Hepatocyte (in vitro differentiated cells): ENCODE data around the gene C20orf204. TPM values are rescaled to one million over a fixed set of nuclear protein-coding genes. Genes with fewer than 3 reads are reported as not detected.

Experiments used
- DNase-seq: peaks from one replicate; pipeline ENCODE4 v3.0.0-alpha.2; 2016; ENCODE audit warnings: low spot score
- H2AFZ ChIP-seq: fragments of 200-600 bp; sonication (generic); 2 replicates; pipeline ENCODE4 v1.6.0; 2016; ENCODE audit warnings: antibody characterized with exemption, mild to moderate bottlenecking
- H3K27ac ChIP-seq: fragments of 200-600 bp; sonication (generic); 2 replicates; pipeline ENCODE4 v1.5.1; 2016; ENCODE audit warnings: mild to moderate bottlenecking
- H3K27me3 ChIP-seq: fragments of 200-600 bp; sonication (generic); 2 replicates; pipeline ENCODE4 v1.6.1; 2016
- H3K36me3 ChIP-seq: fragments of 200-600 bp; sonication (generic); replicated peaks from 2 replicates; pipeline ENCODE4 v1.5.1; 2016; ENCODE audit warnings: low read depth; ENCODE audit not compliant: insufficient read depth
- H3K4me1 ChIP-seq: fragments of 200-600 bp; sonication (generic); 2 replicates; pipeline ENCODE4 v1.5.1; 2016; ENCODE audit warnings: mild to moderate bottlenecking, moderate library complexity; ENCODE audit not compliant: insufficient read depth
- H3K4me2 ChIP-seq: fragments of 200-600 bp; sonication (generic); 2 replicates; pipeline ENCODE4 v1.6.0; 2016
- H3K4me3 ChIP-seq: fragments of 200-600 bp; sonication (generic); 2 replicates; pipeline ENCODE4 v1.5.1; 2016; ENCODE audit warnings: mild to moderate bottlenecking
- H3K79me2 ChIP-seq: fragments of 200-600 bp; sonication (generic); 2 replicates; pipeline ENCODE4 v1.6.0; 2017; ENCODE audit warnings: mild to moderate bottlenecking
- H3K9me2 ChIP-seq: fragments of 200-600 bp; sonication (generic); replicated peaks from 2 replicates; pipeline ENCODE4 v1.6.0; 2017; ENCODE audit warnings: mild to moderate bottlenecking; ENCODE audit not compliant: insufficient read depth
- H3K9me3 ChIP-seq: fragments of 200-600 bp; sonication (generic); 2 replicates; pipeline ENCODE4 v1.5.1; 2016; ENCODE audit warnings: low read depth, mild to moderate bottlenecking
- H4K20me1 ChIP-seq: fragments of 200-600 bp; sonication (generic); 2 replicates; pipeline ENCODE4 v1.6.0; 2016; ENCODE audit warnings: mild to moderate bottlenecking; ENCODE audit not compliant: insufficient read depth, poor library complexity, severe bottlenecking
- CTCF ChIP-seq: fragments of 200-600 bp; sonication (generic); IDR thresholded peaks from 2 replicates; pipeline ENCODE4 v1.5.1; 2016; ENCODE audit warnings: antibody characterized with exemption, mild to moderate bottlenecking; ENCODE audit not compliant: poor library complexity
- EZH2 ChIP-seq: fragments of 200-600 bp; sonication (generic); IDR thresholded peaks from 2 replicates; pipeline ENCODE4 v1.6.1; 2016; ENCODE audit warnings: antibody characterized with exemption, mild to moderate bottlenecking, borderline replicate concordance
- EZH2phosphoT487 ChIP-seq: fragments of 200-600 bp; sonication (generic); IDR thresholded peaks from one replicate; pipeline ENCODE4 v1.6.1; 2018; ENCODE audit warnings: antibody characterized with exemption, mild to moderate bottlenecking, low read depth, moderate library complexity; ENCODE audit not compliant: unreplicated experiment, severe bottlenecking
- WGBS: methylation state at CpG from one replicate; pipeline ENCODE4 v1.1.6; 2016; ENCODE audit warnings: low lambda C conversion rate; ENCODE audit errors: missing lambda C conversion rate; 5-methylcytosine and 5-hydroxymethylcytosine counted together
- polyA plus RNA-seq: library from polyadenylated mRNA; unstranded; fragments of >200 nt; fragmentation: Nextera tagmentation; extraction: Ambion mirVana; gene quantifications from 2 replicates; pipeline ENCODE4 v1.2.1, GENCODE V29; 2016
- total RNA-seq: library from RNA; depleted of rRNA; stranded (reverse); fragments of >200 nt; gene quantifications from 2 replicates; pipeline ENCODE4 v1.2.3, GENCODE V29; 2014

Gene C20orf204
- total and polyA plus RNA-seq, 2 experiments from 2014 or later = 0.57 to 1.7 TPM

- 76% methylated on average over 15 of the region's 15 CpGs for WGBS
- Histone ChIP-seq H3K36me3 (no peaks in the 10 kb centered on the region), H3K79me2 (no peaks in the 10 kb centered on the region)
Observed at GRCh38 chr20:64023361-64024140, 12.4 kb upstream of the C20orf204 start.

GRCh38 chr20:64024141-64024990 lies 11.6 kb upstream of the C20orf204 start:
- no peaks in the 10 kb centered on the region for H3K36me3 ChIP-seq
- peaks cover 5% of the 10 kb centered on the region for H3K4me1 ChIP-seq
- no peaks in the 10 kb centered on the region for H3K27me3 ChIP-seq
- TF ChIP-seq EZH2phosphoT487 = no peak
- no peak for TF ChIP-seq EZH2
- TF ChIP-seq CTCF = no peak
- no peak overlapping the region for H2AFZ ChIP-seq
- H3K4me3 ChIP-seq = no peak overlapping the region
- H3K9me3 ChIP-seq = no peaks in the 10 kb centered on the region
- no peak overlapping the region for H3K27ac ChIP-seq
- no peaks in the 10 kb centered on the region for H3K79me2 ChIP-seq
- no peaks in the 10 kb centered on the region for H3K9me2 ChIP-seq
- H3K4me2 ChIP-seq = no peak overlapping the region
- H4K20me1 ChIP-seq = peaks cover 7% of the 10 kb centered on the region
- 65% methylated on average over 17 of the region's 17 CpGs for WGBS
- peak; percentile 72 for DNase-seq

More at GRCh38 chr20:64023361-64024140, 12.4 kb upstream of the C20orf204 start:
- Histone ChIP-seq H4K20me1 (peaks cover 7% of the 10 kb centered on the region), H3K9me3 (no peaks in the 10 kb centered on the region), H3K4me2 (no peak overlapping the region), H3K9me2 (no peaks in the 10 kb centered on the region), H3K4me3 (no peak overlapping the region), H3K4me1 (peaks cover 5% of the 10 kb centered on the region), H3K27ac (no peak overlapping the region), H2AFZ (no peak overlapping the region), H3K27me3 (no peaks in the 10 kb centered on the region)
- DNase-seq = no peak
- TF ChIP-seq CTCF (no peak), EZH2 (no peak), EZH2phosphoT487 (no peak)

- no peaks in the 10 kb centered on the region for H3K79me2 ChIP-seq
- H3K27ac ChIP-seq = no peak overlapping the region
- H3K27me3 ChIP-seq = no peaks in the 10 kb centered on the region
- no peaks in the 10 kb centered on the region for H3K9me2 ChIP-seq
- H3K36me3 ChIP-seq = no peaks in the 10 kb centered on the region
- DNase-seq = peak; percentile 2
- peaks cover 12% of the 10 kb centered on the region for H4K20me1 ChIP-seq
- WGBS = 97% methylated on average over 18 of the region's 18 CpGs
- TF ChIP-seq EZH2phosphoT487 (no peak), CTCF (no peak), EZH2 (no peak)
- no peak overlapping the region for H3K4me2 ChIP-seq
- H3K4me3 ChIP-seq = no peak overlapping the region
- peaks cover 5% of the 10 kb centered on the region for H3K4me1 ChIP-seq
- no peak overlapping the region for H2AFZ ChIP-seq
- no peaks in the 10 kb centered on the region for H3K9me3 ChIP-seq
Observed at GRCh38 chr20:64025101-64025825, 10.7 kb upstream of the C20orf204 start.
